GM18499 (cell line): ENCODE measurements around the gene EHMT2.
"Not testable (repeated sequence)": the region's sequence is repeated elsewhere in the genome, so short reads cannot be mapped to it uniquely, and the experiment has no call there.

Experiments
- ATAC-seq: cut with Tn5 transposase; IDR thresholded peaks from one replicate; pipeline ENCODE4 v1.9.1; 2021; ENCODE audit warnings: moderate number of reproducible peaks; ENCODE audit not compliant: insufficient read depth, unreplicated experiment

The EHMT2 gene

DNA sequence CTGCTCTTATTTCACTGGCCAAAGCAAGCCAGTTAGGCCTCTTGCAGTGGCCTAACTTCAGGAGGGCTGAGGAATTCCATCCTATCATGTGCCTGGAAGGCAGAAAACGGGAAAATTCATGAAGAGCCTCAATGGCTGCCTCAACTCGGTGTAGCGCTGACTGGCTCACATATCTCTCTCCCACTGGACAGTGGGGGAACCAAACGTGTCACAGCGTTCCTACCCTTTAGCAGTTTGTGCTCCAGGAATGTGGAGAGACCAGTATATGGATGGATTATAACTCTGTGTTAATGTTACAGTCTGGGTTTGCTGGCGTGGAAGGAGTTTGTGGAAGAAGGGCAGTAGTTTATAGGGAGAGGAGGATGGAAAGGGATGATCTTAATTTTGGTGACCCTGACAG lies 18.3 kb upstream of the EHMT2 start:
- no peak for ATAC-seq

DNA sequence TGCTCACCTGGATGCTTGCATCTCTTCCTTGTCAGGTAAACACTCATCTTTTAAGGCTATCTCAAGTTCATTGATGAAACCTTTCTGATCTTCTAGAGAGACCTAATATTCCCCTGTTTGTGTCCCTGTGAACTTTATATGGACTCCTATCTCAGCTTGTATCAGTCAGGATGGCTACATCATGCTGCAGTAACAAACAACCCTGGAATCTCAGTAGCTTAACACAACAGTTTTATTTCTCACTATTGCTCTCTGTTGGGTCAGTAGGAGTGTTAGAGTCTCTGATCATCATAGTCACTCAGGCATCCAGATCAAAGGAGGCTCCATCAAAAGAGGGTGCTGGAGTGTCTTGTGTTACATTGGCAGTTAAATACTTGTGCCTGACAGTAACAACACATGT lies 17.9 kb upstream of the EHMT2 start:
- ATAC-seq: no peak

DNA sequence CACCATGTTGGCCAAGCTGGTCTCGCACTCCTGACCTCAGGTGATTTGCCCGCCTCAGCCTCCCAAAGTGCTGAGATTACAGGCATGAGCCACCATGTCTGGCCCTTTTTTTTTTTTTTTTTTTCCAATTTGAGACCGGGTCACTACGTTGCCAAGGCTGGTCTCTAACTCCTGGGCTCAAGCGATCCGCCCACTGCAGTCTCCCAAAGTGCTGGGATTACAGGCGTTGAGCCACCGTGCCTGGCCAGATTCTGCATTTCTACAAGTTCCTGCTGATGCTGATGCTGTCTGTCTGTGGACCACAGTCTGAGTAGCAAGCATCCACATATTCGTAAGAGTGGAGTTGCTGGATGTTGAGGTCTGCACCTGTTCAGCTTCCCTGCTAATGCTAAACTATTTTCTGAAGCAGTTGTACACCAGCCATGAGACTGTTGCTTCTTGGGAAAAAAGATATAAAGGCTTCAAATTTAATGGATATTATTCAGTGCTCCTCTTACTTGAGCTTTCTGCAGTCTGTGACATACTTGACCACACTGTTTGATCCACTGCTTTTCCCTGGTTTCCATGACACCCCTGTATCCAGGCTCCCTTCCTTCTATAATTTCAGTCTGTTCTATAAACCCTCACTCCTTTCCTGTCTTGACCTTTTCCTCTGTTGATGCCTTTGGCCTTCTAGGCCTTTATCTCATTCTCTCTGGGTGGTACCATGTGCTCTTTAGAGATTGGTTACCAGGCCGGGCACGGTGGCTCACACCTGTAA lies 14.5 kb upstream of the EHMT2 start:
- ATAC-seq: no peak

DNA sequence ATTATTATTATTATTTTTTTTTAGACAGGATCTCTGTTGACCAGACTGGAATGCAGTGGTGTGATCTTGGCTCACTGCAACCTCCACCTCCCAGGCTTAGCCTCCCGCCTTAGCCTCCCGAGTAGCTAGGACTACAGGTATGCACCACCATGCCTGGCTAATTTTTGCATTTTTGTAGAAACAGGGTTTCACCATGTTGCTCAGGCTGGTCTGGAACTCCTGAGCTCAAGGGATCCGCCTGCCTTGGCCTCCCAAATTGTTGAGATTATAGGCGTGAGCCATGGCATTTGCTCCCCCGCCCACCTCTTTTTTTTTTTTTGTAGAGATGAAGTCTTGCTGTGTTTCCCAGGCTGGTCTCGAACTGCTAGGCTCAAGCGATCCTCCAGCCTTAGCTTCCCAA lies 11.8 kb upstream of the EHMT2 start:
- not testable (repeated sequence) for ATAC-seq

DNA sequence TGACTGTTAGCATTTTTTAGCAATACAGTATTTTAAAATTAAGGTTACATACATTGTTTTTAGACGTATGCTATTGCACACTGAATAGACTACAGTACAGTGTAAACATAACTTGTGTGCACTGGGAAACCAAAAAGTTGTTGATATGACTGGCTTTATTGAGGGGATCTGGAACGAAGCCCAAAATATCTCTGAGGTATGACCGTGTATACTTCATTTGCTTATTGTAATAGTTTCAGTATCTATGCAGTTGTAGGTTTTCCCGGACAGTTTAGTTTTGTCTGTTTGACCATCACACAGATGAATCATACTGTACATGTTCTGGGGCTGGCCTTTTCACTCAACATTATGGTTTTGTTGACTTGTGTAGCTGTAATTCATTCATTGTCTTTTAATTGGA lies 11.3 kb upstream of the EHMT2 start:
- peak; percentile 86 for ATAC-seq

DNA sequence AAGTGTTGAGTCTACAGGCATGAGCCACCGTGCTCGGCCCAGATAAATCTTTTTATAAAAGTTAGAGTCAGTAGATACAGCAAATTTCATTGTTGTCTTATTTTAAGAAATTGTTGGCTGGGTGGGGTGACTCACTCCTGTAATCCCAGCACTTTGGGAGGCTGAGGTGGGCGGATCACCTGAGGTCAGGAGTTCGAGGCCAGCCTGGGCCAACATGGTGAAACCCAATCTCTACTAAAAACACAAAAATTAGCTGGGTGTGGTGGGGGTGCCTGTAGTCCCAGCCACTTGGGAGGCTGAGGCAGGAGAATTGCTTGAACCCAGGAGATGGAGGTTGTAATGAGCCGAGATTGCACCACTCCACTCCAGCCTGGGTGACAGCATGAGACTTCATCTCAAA lies 10.8 kb upstream of the EHMT2 start:
- ATAC-seq: not testable (repeated sequence)

DNA sequence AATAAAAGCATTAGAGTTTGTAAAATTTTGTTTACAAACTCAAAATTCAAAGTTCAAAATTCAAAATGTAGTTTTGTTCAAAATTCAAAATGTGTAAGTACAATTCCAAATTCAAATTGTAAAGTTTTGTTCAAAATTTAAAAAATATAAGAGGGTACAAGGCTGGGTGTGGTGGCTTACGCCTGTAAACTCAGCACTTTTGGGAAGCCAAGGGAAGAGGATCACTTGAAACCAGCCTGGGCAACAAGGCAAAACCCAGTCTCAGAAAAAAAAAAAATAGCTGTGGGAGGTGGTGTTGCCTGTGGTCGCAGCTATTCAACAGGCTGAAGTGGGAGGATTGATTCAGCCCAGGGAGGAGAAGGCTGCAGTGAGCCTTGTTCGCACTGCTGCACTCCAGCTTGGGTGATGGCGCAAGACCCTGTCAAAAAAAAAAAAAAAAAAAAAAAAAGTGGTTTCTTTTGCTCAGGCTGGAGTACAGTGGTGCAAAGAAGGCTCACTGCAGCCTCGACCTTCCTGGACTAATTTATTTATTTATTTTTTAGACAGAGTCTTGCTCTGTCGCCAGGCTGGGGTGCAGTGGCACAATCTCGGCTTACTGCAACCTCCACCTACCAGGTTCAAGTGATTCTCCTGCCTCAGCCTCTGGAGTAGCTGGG lies 9.8 kb upstream of the EHMT2 start:
- ATAC-seq: no peak

DNA sequence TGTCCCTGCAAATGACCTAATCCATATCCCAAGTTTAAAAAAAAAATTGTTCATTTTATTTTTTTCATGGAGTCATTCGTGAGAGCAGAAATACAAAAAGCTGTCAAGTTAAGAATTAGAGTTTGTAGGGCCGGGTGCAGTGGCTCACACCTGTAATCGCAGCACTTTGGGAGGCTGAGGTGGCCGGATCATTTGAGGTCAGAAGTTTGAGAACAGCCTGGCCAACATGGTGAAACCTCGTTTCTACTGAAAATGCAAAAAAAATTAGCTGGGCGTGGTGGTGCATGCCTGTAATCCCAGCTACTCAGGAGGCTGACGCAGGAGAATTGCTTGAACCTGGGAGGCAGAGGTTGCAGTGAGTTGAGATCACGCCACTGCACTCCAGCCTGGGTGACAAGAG lies 9.2 kb upstream of the EHMT2 start:
- ATAC-seq: not testable (repeated sequence)

DNA sequence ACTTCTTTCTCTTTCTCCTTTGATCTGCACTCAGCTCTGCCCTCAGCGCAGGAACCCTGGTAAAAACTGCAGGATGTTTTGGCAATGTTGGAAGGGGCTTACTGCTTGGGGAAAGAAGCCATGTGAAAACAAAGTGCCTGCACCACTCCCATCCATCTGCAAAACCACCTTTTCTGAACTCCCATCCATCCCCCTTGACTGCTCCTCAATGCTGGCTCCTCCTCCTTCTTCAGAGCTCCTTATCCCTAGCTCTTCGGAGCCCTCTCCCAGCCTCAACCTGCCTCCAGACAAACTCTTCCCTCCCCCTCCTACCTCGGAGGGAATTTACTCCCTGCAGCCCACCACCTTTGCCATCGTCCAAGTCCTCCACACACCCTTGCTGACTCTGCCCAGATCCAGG lies 8.6 kb upstream of the EHMT2 start:
- no peak for ATAC-seq

DNA sequence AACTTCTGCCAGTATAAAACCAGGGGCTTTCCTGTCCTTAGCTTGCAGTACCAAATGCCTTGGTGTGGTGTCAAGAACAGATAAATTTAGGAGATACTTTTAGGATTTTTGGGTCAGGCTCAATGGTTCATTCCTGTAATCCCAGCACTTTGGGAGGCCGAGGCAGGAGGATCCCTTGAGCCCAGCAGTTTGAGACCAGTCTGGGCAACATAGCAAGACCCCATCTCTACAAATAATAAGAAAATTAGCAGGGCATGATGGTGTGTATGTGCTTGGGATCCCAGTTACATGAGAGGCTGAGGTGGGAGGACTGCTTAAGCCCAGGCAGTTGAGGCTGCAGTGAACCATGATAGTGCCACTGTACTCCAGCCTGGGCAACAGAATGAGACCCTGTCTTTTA lies 7.5 kb upstream of the EHMT2 start:
- ATAC-seq: no peak

DNA sequence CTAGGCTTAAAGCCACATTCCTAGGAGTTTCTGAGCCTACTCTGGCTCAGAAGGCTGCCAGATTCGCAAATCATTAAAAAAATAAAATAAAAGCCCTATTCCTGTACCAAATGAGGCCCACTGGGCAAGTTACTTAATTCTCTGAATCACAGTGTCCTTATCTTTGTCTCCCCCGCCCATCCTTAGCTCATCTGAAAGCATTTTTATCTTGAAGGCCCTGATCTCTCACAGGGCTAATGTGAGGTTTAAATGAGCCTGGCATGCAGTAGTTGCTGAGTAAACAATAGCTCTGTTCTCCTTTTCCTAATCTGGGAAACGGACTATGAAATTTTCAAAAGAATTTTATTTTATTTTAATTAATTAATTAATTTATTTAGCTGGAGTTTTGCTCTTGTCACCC lies 6.5 kb upstream of the EHMT2 start:
- no peak for ATAC-seq

DNA sequence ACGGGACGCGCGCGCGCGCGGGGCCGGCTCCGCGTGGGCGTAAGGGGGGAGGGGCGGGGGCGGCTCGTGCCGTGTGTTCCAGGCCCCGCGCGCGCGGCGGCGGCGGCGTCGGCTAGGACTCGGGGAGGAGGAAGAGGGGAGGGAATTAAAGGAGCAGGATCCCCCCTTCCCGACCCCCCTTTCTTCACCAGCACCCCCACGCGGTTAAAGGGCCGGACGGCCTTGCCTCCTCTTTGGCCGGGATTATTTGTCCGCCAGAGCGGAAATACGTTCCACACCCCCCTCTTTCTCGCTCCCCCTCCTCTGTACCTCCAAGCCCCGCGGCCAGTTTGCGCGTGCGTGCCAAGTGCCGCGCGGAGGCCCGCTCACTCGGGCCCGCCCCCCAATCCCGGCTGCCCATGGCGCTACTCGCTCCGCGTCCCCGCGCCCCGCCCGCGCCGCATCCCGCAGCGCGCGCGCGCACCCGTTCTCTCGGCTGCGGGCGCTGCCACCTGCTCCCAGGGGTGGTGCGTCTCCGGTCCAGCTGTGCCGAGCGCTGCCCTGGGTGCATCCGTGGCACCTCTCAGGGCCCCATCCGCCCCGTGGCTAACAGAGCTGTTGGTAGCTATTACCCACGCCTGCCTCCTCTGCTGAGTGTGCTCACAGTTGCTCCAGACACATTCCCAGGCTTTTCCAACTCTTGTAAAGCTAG lies 4.6 kb upstream of the EHMT2 start, which contains the start of gene ZBTB12:
Gene ZBTB12, minus strand, starts transcription at position 134 of the 691 bp plus-strand sequence. CDS start 781 bp downstream, outside the sequence.
- ATAC-seq: no peak

DNA sequence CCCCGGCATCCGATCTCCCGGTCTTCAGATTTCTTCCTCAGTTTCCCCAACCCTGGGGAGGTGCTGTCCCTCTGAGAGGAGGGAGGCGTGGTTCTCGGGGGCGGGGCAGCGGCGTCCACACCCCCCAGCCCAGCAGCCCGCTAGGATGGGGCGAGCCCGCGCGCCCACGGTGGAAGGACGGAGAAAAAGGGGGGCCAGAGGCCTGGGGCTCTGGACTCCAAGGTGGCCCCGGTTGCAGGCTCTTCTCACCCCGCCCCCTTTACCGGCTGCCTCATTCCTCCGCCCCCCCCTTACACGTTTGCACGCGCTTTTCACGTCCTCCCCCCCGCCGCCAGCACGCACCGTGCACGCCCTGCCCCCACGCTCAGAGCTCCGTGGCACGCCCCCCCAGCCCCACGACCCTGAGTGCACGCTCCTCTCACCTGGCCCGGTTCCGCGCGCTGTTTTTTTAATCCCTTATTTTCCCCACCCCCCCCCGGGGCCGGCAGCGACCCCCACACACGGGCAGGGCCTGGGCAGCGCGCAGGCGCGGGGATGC lies 4.0 kb upstream of the EHMT2 start:
- ATAC-seq: no peak

DNA sequence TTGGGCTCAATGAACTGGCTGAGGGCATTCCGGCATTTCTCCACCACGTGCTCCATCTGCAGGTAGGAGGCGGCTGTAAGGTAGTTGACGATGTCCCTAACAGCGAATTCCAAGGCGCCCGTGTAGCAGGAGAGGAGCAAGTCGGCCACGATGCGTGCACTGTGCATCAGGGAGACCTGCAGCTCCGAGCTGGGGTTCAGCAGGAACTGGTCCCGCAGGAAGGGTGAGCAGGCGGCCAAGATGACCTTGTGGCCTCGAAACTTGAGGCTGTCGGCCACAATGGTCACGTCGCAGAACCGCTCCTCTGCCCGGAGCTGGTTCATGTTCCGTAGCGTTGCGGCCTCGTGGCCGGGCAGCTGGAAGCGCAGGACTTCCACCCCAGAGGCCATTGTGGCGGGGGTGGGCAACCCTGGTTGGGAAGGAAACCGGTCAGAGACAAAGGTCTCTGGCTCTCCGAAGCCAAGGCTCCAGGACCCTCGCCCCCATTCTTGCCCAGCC lies 3.5 kb upstream of the EHMT2 start:
- no peak for ATAC-seq

DNA sequence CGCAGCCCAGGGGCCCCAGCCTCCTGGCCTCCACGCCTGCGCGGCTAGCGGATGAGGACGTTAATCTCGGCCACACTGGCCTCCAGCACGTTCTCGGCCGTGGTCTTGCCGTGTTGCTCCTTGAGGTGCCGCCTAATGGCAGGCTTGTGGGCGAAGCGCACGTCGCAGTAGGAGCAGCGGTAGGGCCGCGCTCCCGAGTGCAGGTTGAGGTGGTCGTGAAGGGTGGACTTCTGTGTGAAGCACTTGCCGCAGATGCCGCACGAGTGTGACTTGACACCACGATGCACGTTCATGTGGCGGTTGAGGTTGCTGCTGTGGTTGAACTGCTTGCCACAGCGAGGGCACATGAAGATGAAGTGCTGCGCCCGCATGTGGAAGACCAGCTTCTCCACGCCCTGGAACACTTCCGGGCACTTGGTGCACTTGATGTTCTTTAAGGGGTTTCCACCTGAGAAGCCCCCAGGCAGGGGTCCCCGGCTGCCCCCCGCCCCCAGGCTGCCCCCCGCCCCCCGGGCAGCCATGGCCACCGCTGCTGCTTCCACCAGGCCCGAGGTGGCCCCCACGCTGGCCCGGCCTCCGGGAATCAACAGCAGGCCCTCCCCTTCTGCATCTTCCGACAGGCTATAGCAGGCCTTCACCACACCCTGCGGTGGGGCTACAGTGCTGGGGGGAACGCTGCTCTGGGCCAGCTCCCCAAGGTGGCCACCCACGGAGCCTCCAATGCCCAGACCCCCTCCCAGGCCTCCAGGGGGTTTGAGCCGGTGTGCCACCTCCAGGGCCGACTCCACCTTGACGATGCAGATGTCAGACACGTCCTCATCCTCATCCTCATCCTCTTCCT lies 2.6 kb upstream of the EHMT2 start:
- no peak for ATAC-seq

DNA sequence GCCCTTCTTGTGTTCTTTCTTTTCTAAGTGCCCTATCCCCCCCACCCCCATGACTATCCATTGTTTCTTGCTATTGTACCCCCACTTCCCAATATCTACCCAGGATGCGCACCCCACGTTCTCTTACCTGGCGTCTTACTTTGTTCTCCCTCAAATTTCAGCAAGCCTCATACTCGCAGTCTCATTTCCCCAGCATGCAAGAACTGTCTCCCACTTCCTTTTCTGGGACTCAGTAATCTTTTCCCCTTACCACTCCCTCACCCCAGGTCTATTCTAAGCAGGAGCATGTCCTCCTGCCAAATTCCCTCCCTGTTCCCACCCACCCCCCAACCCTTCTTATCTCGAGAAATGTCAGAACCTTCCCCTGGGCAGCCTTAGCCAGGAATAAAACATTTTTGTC lies 1.7 kb upstream of the EHMT2 start:
- no peak for ATAC-seq

DNA sequence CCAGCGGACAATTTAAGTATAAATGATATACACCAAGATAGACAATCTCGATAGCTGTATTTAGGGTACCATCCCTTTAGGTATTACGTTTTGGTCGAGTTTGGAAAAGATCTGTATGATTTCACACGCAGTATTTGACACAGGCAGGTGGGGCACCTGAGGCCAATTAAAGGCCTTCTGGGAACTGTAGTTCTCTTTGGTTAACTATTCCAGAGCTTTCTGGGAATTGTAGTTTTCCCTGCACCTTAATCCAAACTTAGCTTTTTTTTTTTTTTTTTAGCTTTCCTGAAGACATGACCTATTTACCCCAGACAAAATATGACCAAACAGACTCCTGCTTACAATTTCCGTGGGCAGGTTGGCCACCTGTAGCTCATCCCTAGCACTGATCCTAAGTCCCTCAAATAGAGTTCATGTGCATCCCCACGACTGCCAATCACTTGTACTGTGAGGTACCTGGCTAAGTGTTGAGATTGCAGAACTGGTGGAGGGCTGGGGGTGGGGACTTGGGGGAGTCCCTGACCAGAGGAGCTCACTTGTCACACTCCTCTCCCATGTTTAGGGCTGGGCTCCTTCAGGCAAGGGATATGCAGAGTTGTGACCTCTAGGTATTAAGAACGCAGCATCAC lies 999 bp upstream of the EHMT2 start:
- ATAC-seq: no peak

DNA sequence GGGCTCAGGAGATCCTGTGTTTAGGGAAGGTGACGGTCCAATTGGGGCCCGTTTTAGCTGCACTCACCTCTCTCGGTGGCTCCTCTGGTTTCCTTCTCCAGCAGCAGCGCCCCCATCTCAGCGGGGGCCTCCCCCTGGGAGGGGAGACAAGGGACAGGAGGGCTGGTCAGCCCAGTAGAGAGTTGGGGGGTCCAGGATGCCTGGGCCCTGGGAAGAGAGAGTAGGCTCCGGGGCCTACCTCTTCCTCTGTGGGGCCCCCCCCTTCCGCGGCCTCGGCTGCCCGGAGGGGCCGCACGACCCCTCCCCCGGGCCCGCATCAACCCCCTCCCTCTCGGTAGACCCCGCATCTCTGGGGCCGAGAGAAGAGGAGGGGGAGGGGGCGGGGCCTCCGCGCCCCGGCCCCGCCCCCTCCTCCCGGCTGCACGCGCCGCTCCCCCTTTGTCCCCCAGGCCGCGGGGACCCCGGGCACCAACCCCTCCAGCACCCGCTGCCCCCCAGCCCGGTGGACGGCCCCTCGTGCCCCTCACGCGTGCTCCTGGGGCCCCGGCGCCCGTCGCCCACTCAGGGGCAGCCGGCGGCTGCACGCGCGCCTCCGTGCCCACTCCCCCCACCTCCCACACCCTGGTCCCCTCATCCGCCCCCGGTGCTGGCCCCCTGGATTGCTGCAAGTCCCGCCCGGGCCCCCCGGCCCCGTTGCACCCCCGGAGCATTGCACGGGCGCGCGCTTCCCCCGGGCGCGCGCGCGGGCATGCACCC lies 464 bp downstream of the EHMT2 start:
- ATAC-seq: no peak

DNA sequence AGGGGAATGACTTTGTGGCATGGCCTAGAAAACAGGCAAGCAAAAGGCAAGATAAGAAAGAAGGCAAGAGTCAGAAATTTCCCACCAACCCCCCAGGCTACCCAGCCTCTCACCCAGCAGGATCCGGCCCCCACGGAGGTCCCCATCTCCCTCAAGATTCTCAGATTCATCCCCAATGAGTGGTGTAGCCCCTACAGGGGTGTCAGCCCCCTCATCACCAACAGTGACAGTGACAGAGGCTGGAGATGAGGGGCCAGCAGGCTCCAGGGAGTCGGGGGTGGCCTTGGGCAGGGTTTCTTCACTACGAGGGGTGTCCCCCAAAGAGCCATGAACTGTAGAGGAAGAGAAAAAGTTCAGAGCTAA lies 1.0 kb downstream of the EHMT2 start:
- ATAC-seq: no peak
